HG03108 (cell line): ENCODE measurements around the gene ARL4A.

Experiments used
- ATAC-seq: cut with Tn5 transposase; IDR thresholded peaks from one replicate; pipeline ENCODE4 v1.9.1; 2021; ENCODE audit warnings: moderate library complexity; ENCODE audit not compliant: unreplicated experiment

The ARL4A gene

DNA sequence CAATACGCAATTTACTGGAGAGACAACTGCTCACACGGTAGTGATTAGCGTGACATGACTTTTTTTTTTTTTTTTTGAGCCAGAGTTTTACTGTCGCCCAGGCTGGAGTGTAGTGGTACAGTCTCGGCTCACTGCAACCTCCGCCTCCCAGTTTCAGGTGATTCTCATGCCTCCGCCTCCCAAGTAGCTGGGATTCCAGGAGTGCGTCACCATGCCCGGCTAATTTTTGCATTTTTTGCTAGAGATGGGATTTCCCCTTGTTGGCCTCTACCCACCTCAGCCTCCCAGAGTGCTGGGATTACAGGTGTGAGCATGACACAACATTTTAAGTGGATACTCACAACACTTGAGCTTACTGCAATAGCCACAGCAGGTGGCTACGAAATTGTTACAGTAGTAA, 11.9 kb downstream of the ARL4A start:
- ATAC-seq: no peak

DNA sequence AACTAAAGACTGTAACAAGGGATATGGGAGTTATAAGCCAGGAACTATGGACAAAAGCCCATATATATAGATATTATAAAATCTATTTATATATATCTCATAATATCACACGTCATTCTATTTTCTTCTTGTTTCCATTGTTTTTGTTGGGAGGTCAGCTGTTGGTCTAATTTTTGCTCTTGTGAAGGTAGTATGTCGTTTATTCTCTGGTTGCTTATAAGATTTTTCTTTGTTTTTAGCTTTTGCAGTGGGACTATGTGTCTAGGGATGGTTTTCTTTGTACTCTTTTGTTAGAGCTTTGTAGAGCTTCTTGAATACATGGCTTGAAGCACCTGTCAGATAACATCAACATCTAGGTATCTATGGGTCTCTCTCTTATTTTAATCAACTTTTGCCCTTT, 14.0 kb downstream of the ARL4A start:
- ATAC-seq: no peak

DNA sequence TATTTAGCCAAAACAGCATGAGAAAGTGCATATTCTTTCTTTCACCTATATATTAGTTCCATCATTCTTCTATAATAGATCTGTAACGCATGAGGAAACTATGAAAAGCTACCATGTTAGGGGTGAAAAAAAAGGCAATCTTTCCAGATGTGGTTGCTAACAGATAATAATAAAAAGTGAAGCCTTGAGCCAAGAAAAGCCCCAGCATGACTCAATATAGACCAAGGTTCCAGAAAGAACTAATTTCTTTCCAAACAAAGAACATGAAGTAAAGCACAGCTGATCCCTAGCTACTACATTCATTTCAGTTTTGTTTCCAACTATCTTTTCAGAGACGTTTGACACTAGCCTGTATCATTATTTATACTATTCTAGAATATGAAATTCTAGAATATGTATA, 16.4 kb downstream of the ARL4A start:
- no peak for ATAC-seq

DNA sequence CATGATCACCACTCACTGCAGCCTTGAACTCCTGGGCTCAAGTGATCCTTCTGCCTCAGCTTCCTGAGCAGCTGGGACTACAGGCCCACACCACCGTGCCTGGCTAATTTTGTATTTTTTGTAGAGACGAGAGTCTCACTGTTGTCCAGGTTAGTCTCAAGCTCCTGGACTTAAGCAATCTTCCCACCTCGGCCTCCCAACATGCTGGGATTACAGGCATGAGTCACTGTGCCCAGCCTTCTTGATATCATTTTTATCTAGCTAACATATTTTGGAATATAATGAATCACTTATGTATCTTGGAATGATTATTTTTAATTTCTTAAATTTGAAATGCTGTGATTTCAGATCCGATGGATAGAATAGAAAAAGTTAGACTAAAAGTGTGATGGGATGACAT, 18.4 kb downstream of the ARL4A start:
- no peak for ATAC-seq

DNA sequence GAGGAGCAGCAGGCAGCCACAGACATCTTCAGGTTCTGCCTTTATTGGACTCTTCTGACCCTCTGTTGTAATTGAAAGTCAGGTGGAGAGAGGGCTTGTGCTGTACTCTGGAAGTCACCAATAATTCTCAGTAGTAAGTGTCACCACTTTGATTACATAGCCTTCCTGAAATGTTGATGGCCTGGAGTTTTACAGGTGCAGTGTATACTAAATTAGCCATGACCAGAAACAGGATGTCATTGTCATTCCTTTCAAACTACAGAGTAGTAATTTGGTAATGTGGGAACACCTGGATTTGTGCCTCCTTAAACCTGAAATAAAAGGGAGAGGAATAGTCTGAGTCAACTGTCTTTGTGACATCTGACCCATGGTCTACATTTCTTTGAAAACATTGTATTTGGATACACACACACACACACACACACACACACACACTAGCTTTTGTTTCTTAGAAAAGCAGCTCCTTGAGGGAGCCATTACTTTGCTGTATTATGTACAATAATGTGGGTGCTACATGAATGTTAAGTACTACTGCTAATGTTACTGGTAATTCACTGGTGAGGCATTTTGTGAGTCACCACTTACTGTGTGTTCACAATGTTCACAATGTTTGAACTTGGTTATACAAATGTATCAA, 19.6 kb downstream of the ARL4A start:
- no peak for ATAC-seq

DNA sequence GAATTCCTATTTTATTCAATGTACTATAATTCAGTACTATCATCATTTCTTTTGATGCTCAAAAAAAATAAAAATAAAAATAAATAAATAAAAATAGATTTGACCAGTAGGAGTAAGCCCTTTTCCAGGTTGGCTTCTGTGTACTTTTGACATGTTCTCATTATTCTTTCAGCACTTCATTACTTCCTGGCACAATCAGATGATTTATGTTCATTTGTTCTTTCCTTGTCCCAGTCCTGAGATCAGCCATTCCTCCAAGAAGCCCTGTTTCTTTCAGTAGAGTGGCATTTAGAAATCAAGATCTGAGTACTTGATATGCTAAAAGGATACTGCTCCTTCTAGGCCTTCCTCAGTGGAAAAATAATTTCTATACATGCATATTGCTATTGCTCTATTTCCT, 20.9 kb downstream of the ARL4A start:
- ATAC-seq: no peak

DNA sequence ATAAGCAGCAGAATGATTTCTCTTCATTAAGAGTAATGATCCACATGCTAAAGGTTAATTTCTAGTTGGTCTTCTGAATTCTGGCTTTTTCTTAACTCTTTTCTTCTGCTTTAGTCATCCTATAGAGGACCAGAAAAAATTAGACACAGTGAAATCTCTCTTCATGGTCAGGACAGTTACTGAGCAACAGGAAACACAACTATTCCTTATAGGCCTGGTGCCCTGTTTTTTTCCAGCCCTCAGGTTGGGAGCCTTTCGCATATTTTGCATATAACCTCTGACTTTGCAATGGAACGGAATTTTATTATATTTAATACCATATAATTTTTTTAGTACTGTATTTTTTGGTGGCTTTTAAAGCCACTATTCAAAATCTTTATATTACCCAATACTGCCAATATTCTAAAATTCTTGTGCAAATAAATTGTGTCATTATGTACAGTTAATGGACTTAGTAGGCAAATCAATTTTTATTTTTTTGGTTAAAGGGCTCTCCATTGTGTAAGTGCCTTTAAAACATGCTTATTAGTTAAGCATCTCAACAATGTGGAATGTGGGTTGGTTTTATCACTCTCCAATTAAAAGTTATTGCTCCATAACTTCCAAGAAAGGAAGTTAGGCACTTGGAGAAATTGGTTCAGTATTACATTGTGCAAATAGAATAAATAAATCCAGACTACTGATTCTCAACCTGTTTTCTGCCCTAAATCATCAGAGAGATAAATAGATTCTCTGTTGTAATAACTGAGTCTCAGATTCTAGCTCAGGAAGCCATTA, 22.5 kb downstream of the ARL4A start:
- ATAC-seq: no peak

DNA sequence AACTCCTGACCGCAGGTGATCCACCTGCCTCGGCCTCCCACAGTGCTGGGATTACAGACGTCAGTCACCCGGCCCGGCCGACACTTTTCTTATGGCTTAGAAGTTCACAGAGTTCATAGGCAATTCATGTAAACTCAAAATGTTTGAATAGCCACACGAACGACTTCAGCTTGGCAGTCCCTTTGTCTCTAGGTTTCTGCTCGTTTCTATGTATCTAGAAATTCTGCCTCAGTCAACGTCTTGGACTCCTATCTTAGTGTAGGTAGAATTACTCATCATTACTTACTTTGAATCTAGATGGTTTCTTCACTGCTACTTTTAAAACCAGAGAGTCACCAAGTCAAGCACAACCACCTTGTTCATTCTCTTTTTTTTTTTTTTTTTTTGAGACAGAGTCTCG, 23.7 kb downstream of the ARL4A start:
- no peak for ATAC-seq

DNA sequence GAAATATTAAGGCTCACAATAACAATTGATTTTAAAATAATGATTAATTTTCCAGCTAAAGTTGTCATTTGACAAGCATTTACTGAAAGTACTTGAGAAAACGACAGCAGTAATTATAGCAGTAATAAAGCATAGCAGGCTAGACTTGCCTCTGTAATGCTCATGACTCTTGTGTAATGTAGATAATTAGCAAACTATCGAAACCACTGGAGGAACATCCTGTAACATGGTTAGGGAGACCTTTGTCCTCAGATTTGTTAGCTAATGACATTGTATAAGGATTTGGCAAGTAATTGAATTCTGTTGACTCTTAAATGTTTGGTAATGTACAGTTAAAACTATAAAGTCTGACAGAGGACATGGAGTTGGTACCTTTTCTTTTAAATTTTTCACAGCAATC, 24.8 kb downstream of the ARL4A start:
- no peak for ATAC-seq

DNA sequence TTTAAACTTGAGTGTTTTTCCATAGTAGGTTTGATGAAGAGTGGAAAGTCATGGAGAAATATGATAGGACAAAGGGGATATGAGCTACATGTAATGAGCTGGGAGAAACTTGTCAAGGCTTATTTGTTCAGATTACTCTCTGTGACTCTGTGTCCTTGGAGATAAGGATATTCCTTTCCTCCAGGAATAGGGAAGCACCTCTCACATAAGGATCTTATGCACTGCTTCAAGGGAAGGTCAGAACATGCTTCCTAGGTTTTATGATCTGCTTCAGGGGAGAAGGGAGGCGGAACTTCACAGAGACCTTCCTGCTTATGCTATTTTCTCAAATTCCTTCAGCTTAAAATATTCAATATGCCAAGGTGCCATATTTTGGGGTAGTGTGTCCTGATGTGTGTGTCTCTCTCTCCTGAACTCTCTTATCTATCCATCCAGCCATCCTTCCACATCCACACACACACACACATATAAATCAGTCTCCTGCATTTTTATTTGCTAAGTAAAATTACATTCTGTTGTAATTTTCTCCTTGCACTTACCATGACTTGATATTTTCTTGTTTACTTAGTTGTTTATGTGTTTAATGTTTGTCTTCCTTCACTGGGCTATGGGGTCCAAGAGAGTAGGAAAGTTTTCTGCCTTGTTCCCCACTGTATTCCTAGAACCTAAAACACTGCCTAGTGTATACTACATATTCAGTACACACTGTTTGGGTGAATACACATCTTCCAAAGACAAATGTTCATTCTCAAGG, 26.4 kb downstream of the ARL4A start:
- ATAC-seq: no peak

DNA sequence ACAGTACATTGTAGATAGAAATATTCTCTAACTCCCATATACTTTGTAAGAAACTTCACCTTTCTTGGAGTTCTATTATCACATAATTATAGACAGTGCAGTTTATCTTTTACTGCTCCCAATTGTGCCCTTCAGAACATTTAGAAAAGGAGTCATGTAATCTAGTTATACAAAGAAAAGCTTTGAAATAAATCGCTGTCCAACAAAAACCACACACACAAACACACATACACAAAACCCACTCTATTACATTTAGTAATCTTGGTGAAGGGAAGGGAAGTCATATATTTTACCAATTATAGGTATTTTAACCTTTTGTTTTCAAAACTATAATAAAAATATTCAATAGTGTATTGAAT, 26.9 kb downstream of the ARL4A start:
- ATAC-seq: no peak

DNA sequence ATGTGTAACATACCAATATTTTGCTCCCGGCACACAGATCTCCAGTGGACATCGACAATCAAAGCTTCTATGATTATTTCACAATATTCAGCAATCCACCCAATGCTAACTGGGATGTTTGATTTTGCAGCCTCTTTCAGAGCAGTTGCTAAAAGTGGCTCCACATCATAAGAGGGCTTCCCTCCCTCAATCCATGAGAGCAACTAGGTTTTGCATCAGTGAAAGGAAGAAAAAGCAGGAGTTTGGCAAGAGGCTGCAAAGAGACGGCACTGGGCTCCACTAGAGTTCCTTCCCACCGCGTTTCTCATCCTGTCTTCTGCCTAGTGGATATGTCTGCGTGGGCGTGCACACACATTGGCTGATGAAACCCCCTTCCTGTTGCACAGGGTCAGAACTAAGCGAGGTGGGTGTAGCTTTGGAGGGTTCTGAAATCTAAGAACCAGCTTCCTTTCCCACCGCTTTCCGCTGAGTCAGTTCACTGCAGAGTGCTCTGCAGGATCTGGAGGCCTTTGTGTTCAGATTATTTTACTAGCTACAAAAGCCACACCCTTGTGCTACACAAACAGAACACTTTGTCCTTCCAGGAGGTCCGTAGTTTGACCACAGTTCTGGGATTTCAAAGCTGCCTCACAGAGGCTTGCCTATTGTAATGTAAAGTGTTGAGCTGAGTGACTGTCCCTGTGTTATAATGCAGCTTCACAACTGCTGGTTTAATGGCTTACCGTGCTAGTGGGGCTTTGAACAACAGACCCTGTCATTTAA, 28.1 kb downstream of the ARL4A start:
- ATAC-seq: no peak

DNA sequence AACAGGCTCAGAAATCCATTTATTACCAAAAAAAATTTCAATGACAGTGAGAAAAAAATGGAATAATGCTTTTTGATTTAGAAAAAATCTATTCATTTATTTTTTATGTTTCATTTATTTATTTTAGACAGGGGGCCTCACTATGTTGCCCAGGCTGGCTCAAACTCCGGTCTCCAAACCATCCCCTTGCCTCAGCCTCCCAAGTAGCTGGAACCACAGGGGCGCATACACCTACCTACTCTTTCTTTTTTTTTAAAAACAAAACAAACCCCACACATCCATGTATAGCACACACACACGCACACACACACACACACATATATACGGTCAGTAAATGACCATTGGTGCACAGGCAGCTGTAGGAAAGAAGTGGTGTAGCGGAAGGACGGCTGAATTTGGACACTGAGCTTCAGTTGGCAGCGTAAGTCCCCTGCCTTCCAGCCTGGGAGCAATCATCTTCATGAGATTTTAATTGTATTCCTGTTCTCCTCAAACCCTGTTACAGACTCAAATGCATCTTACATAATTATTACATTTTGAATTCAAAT, 28.8 kb downstream of the ARL4A start:
- ATAC-seq: no peak

DNA sequence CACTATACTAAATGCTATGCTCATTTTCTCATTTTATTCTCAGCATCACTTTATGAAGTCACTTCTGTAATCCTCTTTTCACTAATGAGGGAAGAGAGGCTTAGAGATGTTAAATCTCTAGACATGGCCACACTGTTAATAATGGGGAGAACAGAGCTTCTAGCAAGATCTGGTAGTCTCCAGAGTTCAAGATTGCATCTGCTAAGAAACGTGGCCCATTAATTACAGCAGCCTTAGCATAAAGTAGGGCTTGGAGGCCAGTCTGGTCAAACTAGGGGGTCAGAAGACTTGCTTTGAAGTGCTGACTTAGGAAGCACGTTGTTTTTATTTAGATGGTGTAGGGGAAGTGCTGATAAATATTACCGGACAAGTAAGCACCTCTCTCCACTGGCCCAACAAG, 29.3 kb downstream of the ARL4A start:
- ATAC-seq: no peak

DNA sequence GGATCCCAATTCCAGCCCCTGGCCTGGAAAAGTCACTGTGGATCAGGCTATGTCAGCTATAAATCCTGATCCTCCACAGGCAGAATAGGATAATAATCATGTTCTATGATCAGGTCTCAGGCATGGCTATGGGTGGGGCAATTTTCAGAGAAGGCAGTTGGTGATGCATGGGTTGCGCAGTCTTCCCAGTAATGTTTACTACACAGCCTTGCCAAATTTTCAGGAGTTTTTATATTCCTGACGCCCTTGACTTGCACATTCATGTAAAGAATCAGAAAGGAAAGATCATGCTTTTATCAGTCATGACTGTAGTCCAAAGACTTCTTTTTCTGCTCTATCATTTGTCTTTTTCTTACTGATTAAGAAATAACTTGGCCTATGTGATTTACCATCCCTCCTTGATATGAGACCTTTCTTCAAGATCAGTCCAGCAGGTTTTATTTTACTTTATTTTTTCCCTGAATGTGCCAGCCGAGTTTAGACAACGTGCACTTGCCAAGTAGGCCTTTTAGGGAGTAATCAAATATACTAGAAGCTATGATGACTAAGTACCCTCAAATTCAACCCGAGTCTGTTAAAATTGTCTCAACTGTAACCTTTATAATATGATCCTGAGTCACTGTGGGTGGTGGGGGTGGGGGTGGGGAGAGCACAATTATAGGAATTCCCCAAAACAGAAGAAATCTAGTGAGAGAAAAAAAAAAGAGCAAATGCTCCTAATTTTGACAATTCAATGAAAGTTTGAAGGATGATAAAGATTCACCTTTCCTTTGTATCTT, 31.9 kb downstream of the ARL4A start:
- ATAC-seq: no peak

DNA sequence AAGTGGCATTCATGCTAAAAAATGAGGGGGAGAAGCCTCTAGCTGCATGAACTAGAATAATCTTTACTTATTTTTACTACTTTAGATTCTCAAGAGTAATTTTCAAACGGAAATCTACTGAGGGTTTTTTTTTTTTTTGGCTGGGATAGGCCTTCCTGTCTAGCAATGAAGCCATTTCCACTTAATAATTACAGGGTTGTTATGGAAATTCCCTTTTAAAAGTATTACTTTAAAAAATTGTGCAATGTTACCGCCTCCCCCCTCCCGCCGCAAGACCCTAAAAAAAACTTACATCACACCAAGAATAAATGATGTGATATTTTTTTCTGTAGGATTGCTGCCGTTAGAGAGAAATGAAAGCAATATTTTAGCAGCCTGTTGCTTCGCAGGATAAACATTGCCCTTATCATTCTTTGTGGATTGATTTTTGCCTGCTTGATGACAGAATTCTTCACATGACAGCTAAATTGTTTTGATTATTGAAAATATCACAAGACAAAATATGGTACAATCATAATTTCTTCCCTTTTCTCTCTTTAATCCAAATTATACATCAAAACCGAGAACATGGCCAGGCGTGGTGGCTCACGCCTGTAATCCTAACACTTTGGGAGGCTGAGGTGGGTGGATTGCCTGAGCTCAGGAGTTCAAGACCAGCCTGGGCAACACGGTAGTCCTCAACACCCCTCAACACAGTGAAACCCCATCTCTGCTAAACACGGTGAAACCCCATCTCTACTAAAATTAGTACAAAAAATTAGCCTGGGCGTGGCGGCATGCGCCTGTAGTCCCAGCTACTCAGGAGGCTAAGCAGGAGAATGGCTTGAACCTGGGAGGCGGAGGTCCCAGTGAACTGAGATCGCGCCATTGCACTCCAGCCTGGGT, 32.8 kb downstream of the ARL4A start:
- no peak for ATAC-seq

DNA sequence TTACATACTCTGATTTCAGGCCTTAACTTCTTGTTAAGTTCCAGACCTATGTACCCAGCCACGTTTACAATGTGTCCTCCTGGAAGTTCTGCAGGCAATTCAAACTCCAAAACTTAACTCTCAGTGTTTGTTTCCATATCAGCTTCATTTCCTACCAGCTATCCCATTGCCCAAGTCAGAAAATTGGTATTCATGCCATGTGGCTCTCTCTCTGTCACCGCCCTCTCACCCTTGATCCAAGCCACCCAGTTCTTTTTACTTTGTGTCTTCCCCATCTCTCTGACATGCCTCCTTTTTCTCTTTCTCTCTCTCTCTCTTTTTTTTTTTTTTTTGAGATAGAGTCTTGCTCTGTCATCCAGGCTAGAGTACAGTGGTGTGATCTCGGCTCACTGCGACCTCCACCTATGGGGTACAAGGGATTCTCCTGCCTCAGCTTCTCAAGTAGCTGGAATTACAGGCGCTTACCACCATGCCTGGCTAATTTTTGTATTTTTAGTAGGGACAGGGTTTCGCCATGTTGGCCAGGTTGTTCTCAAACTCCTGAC, 33.9 kb downstream of the ARL4A start:
- no peak for ATAC-seq

DNA sequence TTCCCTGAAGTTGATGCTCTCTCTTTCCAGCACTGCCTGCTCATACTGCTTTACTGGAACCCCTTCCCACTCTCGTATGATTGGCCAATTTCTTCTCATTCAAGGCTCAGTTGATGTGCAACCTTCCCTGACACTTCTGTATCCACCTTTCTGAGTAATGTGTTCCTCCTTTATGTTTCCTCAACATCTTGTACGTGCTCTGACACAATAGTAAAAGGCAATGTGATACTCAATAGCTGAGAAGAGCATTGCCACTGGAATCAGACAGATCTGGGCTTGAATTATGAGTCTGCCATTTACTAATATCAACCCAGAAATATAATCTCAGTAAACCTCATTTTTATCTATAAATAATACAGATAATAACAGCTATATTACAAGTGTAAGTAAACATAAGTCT, 34.7 kb downstream of the ARL4A start:
- no peak for ATAC-seq
